Dedifferentiated amniotic fluid mesenchymal stem cell (primary cell): ENCODE results near the gene KRTAP5-11.
"Not testable (repeated sequence)": the region's sequence is repeated elsewhere in the genome, so short reads cannot be mapped to it uniquely, and the experiment has no call there.

Experiments used
- DNase-seq: peaks from one replicate; pipeline ENCODE4 v3.0.0-alpha.2; 2016; ENCODE audit errors: extremely low spot score

The KRTAP5-11 gene

GRCh38 chr11:71581826-71582225 is 849 bp downstream of the KRTAP5-11 start:
- no peak for DNase-seq

- DNase-seq = peak; percentile 60
Observed at GRCh38 chr11:71580057-71581003, 2.3 kb downstream of the KRTAP5-11 start.

GRCh38 chr11:71579513-71579912 is 3.2 kb downstream of the KRTAP5-11 start:
- DNase-seq = not testable (repeated sequence)

- no peak for DNase-seq
Observed at GRCh38 chr11:71577469-71578004, 5.1 kb downstream of the KRTAP5-11 start.

GRCh38 chr11:71576688-71577465 is 5.8 kb downstream of the KRTAP5-11 start:
- DNase-seq = not testable (repeated sequence)

GRCh38 chr11:71575723-71576424 is 6.8 kb downstream of the KRTAP5-11 start:
- DNase-seq = no peak

- no peak for DNase-seq
Observed at GRCh38 chr11:71574418-71574817, 8.3 kb downstream of the KRTAP5-11 start.

GRCh38 chr11:71572811-71573210 is 9.9 kb downstream of the KRTAP5-11 start:
- DNase-seq = no peak

- not testable (repeated sequence) for DNase-seq
Observed at GRCh38 chr11:71571101-71571850, 11.4 kb downstream of the KRTAP5-11 start.

GRCh38 chr11:71568704-71569349 is 13.8 kb downstream of the KRTAP5-11 start:
- no peak for DNase-seq

GRCh38 chr11:71567633-71568032 is 15.0 kb downstream of the KRTAP5-11 start:
- not testable (repeated sequence) for DNase-seq

GRCh38 chr11:71566626-71567599 is 15.8 kb downstream of the KRTAP5-11 start:
- DNase-seq = not testable (repeated sequence)

GRCh38 chr11:71566081-71566620 is 16.5 kb downstream of the KRTAP5-11 start:
- no peak for DNase-seq

GRCh38 chr11:71565263-71565662 is 17.4 kb downstream of the KRTAP5-11 start, which contains the start of gene KRTAP5-10:
Gene KRTAP5-10, plus strand, starts transcription at chr11:71565563. Its CDS starts 25 bp downstream, at chr11:71565588.
- no peak for DNase-seq

GRCh38 chr11:71564430-71564829 is 18.2 kb downstream of the KRTAP5-11 start:
- DNase-seq = no peak

GRCh38 chr11:71563406-71563805 is 19.3 kb downstream of the KRTAP5-11 start:
- no peak for DNase-seq

GRCh38 chr11:71562120-71562519 is 20.6 kb downstream of the KRTAP5-11 start:
- no peak for DNase-seq

- no peak for DNase-seq
Observed at GRCh38 chr11:71558996-71559395, 23.7 kb downstream of the KRTAP5-11 start.

GRCh38 chr11:71557257-71557656 is 25.4 kb downstream of the KRTAP5-11 start:
- no peak for DNase-seq
